ENCODE results near the gene HOXA3. TPM values are rescaled to one million over a fixed set of nuclear protein-coding genes. Genes with fewer than 3 reads are reported as not detected.

The HOXA3 gene

Small RNAs within 50 kb of the gene (small RNA-seq; reads per million reads assigned to genes)
- gene AC004080.5 (ENCODE audit: insufficient read depth) (not detected), gene RF01977 (ENCODE audit: insufficient read depth) (not detected), gene RF02140 (ENCODE audit: insufficient read depth) (not detected), gene RF02141 (ENCODE audit: insufficient read depth) (not detected)

Measured in mesendoderm (in vitro differentiated cells).